Endodermal cell (in vitro differentiated cells): Measurements from ENCODE around the gene SLC35E3. TPM values are rescaled to one million over a fixed set of nuclear protein-coding genes. Genes with fewer than 3 reads are reported as not detected.

Experiments
- DNase-seq: peaks from one replicate; pipeline ENCODE4 v3.0.0-alpha.2; 2017
- H3K27ac ChIP-seq: 2 replicates; pipeline ENCODE4 v1.5.1; 2013; ENCODE audit warnings: mild to moderate bottlenecking, low read depth, low read length, moderate library complexity
- H3K27me3 ChIP-seq: 2 replicates; pipeline ENCODE4 v1.6.1; 2013; ENCODE audit warnings: mild to moderate bottlenecking, low read length, moderate library complexity; ENCODE audit not compliant: insufficient read depth, control insufficient read depth, poor library complexity, severe bottlenecking
- H3K36me3 ChIP-seq: 2 replicates; pipeline ENCODE4 v1.7.0; 2013; ENCODE audit warnings: mild to moderate bottlenecking, low read length, moderate library complexity; ENCODE audit not compliant: control insufficient read depth, insufficient read depth
- H3K4me1 ChIP-seq: one replicate; pipeline ENCODE4 v1.7.0; 2013; ENCODE audit warnings: low read length; ENCODE audit not compliant: control insufficient read depth, insufficient read depth
- H3K4me3 ChIP-seq: 2 replicates; pipeline ENCODE4 v1.5.1; 2013; ENCODE audit warnings: mild to moderate bottlenecking, low read length, moderate library complexity
- H3K9ac ChIP-seq: 2 replicates; pipeline ENCODE4 v1.6.1; 2013; ENCODE audit warnings: mild to moderate bottlenecking, low read length, moderate library complexity; ENCODE audit not compliant: poor library complexity, severe bottlenecking; ENCODE audit errors: extremely low read depth
- H3K9me3 ChIP-seq: 2 replicates; pipeline ENCODE4 v1.6.1; 2013; ENCODE audit warnings: mild to moderate bottlenecking, low read length, moderate library complexity; ENCODE audit not compliant: control insufficient read depth
- H3K27ac Mint-ChIP-seq: 2 replicates; pipeline ENCODE4 v1.8.0; 2020; ENCODE audit warnings: mixed read lengths
- H3K27me3 Mint-ChIP-seq: 2 replicates; pipeline ENCODE4 v1.8.0; 2021; ENCODE audit warnings: mild to moderate bottlenecking, mixed read lengths; ENCODE audit not compliant: insufficient read depth
- H3K36me3 Mint-ChIP-seq: 2 replicates; pipeline ENCODE4 v1.8.0; 2020; ENCODE audit warnings: low read depth, mixed read lengths
- H3K4me1 Mint-ChIP-seq: 2 replicates; pipeline ENCODE4 v1.8.0; 2020; ENCODE audit warnings: mixed read lengths
- H3K4me3 Mint-ChIP-seq: 2 replicates; pipeline ENCODE4 v1.8.0; 2020; ENCODE audit warnings: mild to moderate bottlenecking, moderate library complexity, mixed read lengths
- H3K9me3 Mint-ChIP-seq: 2 replicates; pipeline ENCODE4 v1.8.0; 2020; ENCODE audit warnings: mild to moderate bottlenecking, mixed read lengths
- CTCF ChIP-seq: fragments of 200-600 bp; sonication (generic); conservative IDR thresholded peaks from 2 replicates; pipeline ENCODE4 v1.5.0; 2021; ENCODE audit warnings: antibody characterized with exemption, mild to moderate bottlenecking
- WGBS, 2 experiments: methylation state at CpG; one replicate each; pipeline versions ENCODE4 v1.1.5 to v1.1.7; 2013; ENCODE audit warnings: missing lambda C conversion rate in 2 of 2, mixed read lengths in 1 of 2; ENCODE audit not compliant: insufficient coverage in 1 of 2, insufficient read length in 1 of 2; 5-methylcytosine and 5-hydroxymethylcytosine counted together
- total RNA-seq, 2 donors: library from RNA; stranded (reverse); fragmentation: NEBNext Ultra II Directional in 1 of 2; extraction: Animal tissue kit (Norgen Biotek cat#: 25700) in 1 of 2; gene quantifications; 2 replicates in 1 of 2; 3 replicates in 1 of 2; pipeline ENCODE4 v1.2.1, GENCODE V29; 2021

The SLC35E3 gene
- total RNA-seq, 2 donors from 2014 or later: 12.6 to 12.7 TPM

GRCh38 chr12:68779280-68779679 is 33.3 kb downstream of the SLC35E3 start:
- H3K9me3 Mint-ChIP-seq: no peaks in the 10 kb centered on the region
- H3K4me1 Mint-ChIP-seq: peaks cover 10% of the 10 kb centered on the region
- H3K4me1 ChIP-seq: no peaks in the 10 kb centered on the region
- H3K27ac Mint-ChIP-seq: no peak overlapping the region
- no peak overlapping the region for H3K4me3 Mint-ChIP-seq
- no peaks in the 10 kb centered on the region for H3K36me3 ChIP-seq
- no peaks in the 10 kb centered on the region for H3K36me3 Mint-ChIP-seq
- H3K4me3 ChIP-seq: no peak overlapping the region
- H3K27me3 ChIP-seq: no peaks in the 10 kb centered on the region
- H3K27me3 Mint-ChIP-seq: no peaks in the 10 kb centered on the region
- no peak overlapping the region for H3K9ac ChIP-seq
- DNase-seq: no peak
- H3K9me3 ChIP-seq: no peaks in the 10 kb centered on the region
- no peak for TF ChIP-seq CTCF
- no peak overlapping the region for H3K27ac ChIP-seq

- Mint-ChIP-seq H3K27me3 (no peaks in the 10 kb centered on the region), H3K4me1 (peaks cover 10% of the 10 kb centered on the region), H3K27ac (no peak overlapping the region), H3K36me3 (no peaks in the 10 kb centered on the region), H3K4me3 (no peak overlapping the region), H3K9me3 (no peaks in the 10 kb centered on the region)
- no peaks in the 10 kb centered on the region for H3K36me3 ChIP-seq
- no peak for DNase-seq
- H3K4me1 ChIP-seq: no peaks in the 10 kb centered on the region
- H3K27me3 ChIP-seq: no peaks in the 10 kb centered on the region
- WGBS, 2 experiments: 94 to 100% methylated on average over 2 to 6 of the region's 6 CpGs
- no peak overlapping the region for H3K27ac ChIP-seq
- no peaks in the 10 kb centered on the region for H3K9me3 ChIP-seq
- TF ChIP-seq CTCF: no peak
- no peak overlapping the region for H3K4me3 ChIP-seq
- H3K9ac ChIP-seq: no peak overlapping the region
These were observed 34.8 kb downstream of the SLC35E3 start for GRCh38 chr12:68780731-68781130.

- H3K27ac Mint-ChIP-seq: no peak overlapping the region
These were observed 35.8 kb downstream of the SLC35E3 start for GRCh38 chr12:68781728-68782127.

More at GRCh38 chr12:68781728-68782127, 35.8 kb downstream of the SLC35E3 start:
- Histone ChIP-seq H3K4me3 (no peak overlapping the region), H3K9ac (no peak overlapping the region), H3K27me3 (no peaks in the 10 kb centered on the region), H3K27ac (no peak overlapping the region), H3K4me1 (no peaks in the 10 kb centered on the region), H3K9me3 (no peaks in the 10 kb centered on the region), H3K36me3 (no peaks in the 10 kb centered on the region)
- no peak overlapping the region for H3K4me3 Mint-ChIP-seq
- H3K36me3 Mint-ChIP-seq: no peaks in the 10 kb centered on the region
- DNase-seq: no peak
- whole genome bisulfite sequencing, 2 experiments: 93 to 98% methylated on average over 6 of the region's 6 CpGs
- no peaks in the 10 kb centered on the region for H3K27me3 Mint-ChIP-seq
- peaks cover 10% of the 10 kb centered on the region for H3K4me1 Mint-ChIP-seq
- TF ChIP-seq CTCF: no peak
- no peaks in the 10 kb centered on the region for H3K9me3 Mint-ChIP-seq
